HCT116 (cell line): ENCODE data around the gene POR.

ENCODE experiments used
- EGR1 ChIP-seq: IDR thresholded peaks from 2 replicates; pipeline ENCODE4 v1.6.1; 2012; ENCODE audit warnings: low read depth
- JUND ChIP-seq: IDR thresholded peaks from 2 replicates; pipeline ENCODE4 v1.6.1; 2012
- POLR2A ChIP-seq: IDR thresholded peaks from 2 replicates; pipeline ENCODE4 v1.7.0; 2011; ENCODE audit warnings: borderline replicate concordance; ENCODE audit not compliant: insufficient read depth, insufficient read length; ENCODE audit errors: extremely low read depth
- RAD21 ChIP-seq: IDR thresholded peaks from 2 replicates; pipeline ENCODE4 v1.6.1; 2012; ENCODE audit warnings: low read depth, mild to moderate bottlenecking
- SRF ChIP-seq: IDR thresholded peaks from 2 replicates; pipeline ENCODE4 v1.6.1; 2012; ENCODE audit warnings: low read depth
- TF ChIP-seq, protein P1 (sequence below), 3 experiments: fragments of 200-600 bp in 1 of 3; sonication (generic) in 1 of 3; IDR thresholded peaks in 2 of 3; conservative IDR thresholded peaks in 1 of 3; 2 replicates each; pipeline ENCODE4 v1.5.1; 2012 to 2017; ENCODE audit warnings: low read depth in 2 of 3, low read length in 2 of 3, antibody characterized with exemption in 1 of 3, borderline replicate concordance in 1 of 3, control low read depth in 1 of 3, mild to moderate bottlenecking in 1 of 3, mixed read lengths in 1 of 3, mixed run types in 1 of 3, moderate library complexity in 1 of 3; ENCODE audit not compliant: insufficient read depth in 1 of 3
- TF ChIP-seq, protein P2 (sequence below): IDR thresholded peaks from 2 replicates; pipeline ENCODE4 v1.6.1; 2012

DNA sequence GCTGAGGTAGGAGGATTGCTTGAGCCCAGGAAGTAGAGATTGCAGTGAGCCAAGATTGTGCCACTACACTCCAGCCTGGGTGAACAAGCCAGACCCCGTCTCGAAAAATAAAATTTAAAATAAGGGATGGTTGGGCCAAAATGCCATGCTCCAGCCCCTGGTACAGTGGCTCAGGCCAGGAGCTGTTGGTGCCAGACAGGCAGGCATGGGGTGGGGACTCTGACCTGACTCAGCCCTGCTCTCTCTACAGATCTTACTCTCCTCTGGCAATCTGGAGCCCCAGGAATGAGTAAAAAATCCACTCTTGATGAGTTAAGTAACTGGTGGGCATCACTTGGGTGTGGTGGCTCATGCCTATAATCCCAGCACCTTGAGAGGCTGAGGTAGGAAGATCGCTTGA lies 87.9 kb downstream of the POR start:
- TF ChIP-seq, protein P1, sequence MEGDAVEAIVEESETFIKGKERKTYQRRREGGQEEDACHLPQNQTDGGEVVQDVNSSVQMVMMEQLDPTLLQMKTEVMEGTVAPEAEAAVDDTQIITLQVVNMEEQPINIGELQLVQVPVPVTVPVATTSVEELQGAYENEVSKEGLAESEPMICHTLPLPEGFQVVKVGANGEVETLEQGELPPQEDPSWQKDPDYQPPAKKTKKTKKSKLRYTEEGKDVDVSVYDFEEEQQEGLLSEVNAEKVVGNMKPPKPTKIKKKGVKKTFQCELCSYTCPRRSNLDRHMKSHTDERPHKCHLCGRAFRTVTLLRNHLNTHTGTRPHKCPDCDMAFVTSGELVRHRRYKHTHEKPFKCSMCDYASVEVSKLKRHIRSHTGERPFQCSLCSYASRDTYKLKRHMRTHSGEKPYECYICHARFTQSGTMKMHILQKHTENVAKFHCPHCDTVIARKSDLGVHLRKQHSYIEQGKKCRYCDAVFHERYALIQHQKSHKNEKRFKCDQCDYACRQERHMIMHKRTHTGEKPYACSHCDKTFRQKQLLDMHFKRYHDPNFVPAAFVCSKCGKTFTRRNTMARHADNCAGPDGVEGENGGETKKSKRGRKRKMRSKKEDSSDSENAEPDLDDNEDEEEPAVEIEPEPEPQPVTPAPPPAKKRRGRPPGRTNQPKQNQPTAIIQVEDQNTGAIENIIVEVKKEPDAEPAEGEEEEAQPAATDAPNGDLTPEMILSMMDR (IDR thresholded peaks at IDR 0.05 in 2 of 3, conservative IDR thresholded peaks at IDR 0.05 in 1 of 3; ENCODE audit: borderline replicate concordance in 1 of 3, insufficient read depth in 1 of 3, low read depth in 2 of 3, low read length in 2 of 3): no peak
- TF ChIP-seq, protein P2, sequence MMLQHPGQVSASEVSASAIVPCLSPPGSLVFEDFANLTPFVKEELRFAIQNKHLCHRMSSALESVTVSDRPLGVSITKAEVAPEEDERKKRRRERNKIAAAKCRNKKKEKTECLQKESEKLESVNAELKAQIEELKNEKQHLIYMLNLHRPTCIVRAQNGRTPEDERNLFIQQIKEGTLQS: no peak
- TF ChIP-seq EGR1 (no peak), JUND (no peak), RAD21 (no peak), SRF (no peak), POLR2A (no peak)
